Stimulated activated naive CD8-positive, alpha-beta T cell treated with anti-CD3 and anti-CD28 coated beads, Interleukin-15, Interleukin-2, amounts not matched to agents 100 U/mL and 50 U/mL, for 24 hours (primary cell): ENCODE data around the gene ARHGEF5.
"Not testable (repeated sequence)": the region's sequence is repeated elsewhere in the genome, so short reads cannot be mapped to it uniquely, and the experiment has no call there.

Experiments used
- ATAC-seq: fragments of 150-1000 bp; cut with Tn5 transposase; one replicate; pipeline ENCODE4 v1.10.0; 2021
- DNase-seq: peaks from one replicate; pipeline ENCODE4 v3.0.0; 2021

The ARHGEF5 gene

DNA sequence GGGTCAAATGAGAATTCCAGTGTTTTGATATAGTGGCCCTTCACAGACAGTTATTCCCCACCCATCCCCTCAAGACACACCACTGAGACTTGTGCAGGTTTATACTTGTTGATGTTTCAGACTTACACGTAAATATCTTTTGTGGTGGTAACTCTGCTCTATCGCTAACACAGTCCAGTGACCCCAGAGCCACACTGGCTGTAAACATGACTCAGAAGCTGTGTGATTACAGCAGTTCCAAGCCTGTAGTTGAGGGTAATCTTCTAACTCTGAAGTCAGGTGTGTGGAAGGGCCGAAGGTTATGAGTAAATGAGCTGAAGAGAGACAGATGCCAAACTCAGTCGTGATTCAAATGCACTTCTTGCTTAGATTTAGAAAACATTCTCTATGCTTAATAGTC is 28.9 kb downstream of the ARHGEF5 start:
- ATAC-seq: peak; percentile 40

DNA sequence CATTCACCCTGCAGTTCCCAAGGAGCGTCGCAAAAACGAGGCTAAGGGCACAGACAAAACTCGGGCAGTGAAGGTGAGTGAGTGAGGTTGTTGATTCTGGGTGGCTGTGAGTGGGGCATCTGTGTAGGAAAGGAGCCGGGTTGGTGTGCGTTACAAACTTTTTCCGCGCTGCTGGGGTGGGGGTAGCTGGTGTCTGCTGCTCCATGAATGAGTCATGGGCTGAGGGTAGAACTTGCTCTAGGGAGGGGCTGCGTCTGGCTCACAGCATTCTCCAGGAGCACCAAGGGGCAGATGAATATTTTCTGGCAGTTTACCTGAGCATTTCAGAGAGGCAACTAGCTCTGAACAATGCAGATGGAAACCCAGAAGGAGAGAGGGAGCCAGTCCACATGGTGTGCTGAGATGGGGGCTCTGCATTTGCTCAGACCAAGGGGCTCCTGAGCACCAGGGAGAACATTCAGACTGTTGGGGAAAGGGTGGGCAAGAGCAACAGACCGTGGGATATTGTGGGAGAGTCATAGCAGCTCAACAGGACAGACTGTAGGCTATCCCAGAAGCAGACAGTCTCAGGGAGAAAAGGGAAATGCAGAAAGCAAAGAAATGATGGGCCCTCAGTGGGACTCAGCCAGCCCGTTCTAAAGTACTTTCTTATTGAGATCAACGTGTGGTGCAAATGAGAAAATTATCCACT is 29.5 kb downstream of the ARHGEF5 start:
- ATAC-seq (peak; percentile 92), DNase-seq (peak; percentile 66)

More for the DNA sequence above, 28.9 kb downstream of the ARHGEF5 start:
- DNase-seq: no peak

DNA sequence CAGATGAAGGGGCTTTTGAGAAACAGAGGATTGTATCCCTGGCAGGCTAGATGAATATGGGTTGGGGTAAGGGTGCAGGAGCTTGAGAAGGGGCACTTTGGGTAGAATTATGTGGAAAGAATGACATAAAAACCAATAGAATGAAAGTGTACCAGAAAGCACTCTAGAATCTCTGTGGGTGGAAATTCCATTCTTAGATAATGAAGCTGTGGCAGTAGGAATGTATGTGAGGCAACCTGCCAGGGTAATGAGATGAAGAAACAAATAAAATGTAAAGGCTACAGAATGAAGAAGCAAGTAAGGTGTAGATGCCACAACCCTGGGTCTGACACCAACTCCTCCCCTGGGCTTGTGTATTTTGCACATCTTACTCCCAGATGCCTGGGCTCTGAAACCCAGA is 31.5 kb downstream of the ARHGEF5 start:
- peak; percentile 38 for ATAC-seq
- DNase-seq: no peak

DNA sequence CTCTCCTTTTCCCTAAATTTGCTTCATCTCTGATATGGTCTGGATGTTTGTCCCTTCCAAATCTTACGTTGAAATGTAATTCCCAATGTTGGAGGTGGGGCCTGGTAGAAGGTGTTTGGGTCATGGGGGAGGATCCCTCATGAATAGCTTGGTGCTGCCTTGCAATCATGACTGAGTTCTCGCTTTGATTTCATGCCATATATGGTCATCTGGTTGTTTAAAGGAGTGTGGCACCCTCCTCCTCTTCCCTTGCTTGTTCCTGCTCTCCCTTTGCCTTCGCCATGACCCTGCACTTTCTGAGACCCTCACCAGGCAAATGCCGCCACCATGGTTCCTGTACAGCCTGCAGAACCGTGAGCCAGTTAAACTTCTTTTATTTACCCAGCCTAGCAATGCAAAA is 33.7 kb downstream of the ARHGEF5 start:
- no peak for DNase-seq
- ATAC-seq: no peak

DNA sequence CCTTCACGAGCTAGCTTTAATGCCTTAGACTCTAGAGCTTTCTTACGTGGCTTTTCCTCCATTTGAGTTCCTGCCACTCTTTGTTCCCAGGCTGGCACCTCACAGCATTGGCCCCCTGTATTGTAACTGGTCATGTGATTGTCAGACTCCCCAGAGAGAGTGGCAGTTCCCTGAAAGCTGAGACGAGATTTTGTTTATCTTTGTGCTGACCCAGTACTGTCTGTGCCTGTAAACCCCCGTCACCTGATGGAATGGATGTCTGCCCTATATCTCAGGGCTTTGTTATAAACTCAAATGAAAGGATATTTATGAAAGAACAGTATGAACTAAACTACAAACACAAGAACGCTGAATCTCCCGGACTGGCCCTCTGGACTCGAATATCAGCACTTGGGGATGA is 35.3 kb downstream of the ARHGEF5 start:
- DNase-seq (no peak), ATAC-seq (no peak)

DNA sequence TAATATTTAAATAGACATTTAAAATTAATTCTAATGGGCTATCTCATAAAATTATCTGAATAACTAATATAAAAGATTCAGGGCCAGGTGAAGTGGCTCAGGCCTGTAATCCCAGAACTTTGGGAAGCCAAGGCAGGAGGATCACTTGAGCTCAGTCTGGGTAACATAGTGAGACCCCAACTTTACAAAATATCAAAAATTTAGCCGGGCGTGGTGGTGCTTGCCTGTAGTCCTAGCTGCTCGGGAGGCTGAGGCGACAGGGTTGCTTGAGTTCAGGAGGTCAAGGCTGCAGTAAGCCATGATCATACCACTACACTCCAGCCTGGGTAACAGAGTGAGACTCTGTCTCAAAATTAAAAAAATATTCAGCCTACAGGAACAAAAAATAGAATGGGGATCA is 35.8 kb downstream of the ARHGEF5 start:
- no peak for DNase-seq

DNA sequence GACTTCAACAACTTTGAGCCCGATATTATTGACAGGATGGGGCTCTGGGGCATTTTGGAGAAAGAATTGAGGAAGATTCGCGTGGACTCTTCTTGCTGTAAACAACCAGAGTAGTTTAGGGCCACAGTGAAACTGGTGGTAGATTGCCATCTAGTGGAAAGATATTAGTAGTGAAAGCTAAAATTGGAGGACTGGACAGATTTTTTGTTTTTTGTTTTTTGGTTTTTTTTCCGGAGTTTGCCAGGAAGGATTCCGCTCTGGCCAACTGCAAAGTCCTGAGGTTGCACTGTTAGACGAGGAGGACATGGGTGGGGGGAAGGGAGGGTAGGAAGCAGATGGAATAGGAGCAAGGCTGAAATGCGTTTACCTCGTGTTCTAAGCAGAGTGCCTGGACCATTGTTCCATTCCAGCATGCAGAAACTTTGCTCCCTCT is 36.6 kb downstream of the ARHGEF5 start:
- ATAC-seq (peak; percentile 76), DNase-seq (no peak)

More for the DNA sequence above, 35.8 kb downstream of the ARHGEF5 start:
- no peak for ATAC-seq

DNA sequence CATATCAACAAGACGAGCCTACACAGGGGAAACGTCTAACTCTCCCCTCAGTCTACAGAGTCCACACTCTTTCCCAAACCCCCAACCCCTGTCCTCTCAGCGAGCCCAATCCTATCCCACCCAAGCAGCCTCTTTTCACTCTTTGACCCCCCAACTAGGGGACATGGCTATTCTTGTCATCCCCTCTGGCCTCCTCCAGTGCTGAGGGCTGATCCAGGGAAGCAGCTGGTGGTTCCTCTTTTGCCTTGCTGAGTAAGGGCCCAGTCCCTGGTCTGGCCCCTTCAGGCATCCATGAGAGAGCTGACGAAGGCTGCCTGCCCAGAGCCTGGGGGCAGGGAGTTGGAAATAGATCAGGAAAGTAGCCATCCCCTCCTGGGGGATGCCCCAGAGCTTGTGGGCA is 41.9 kb downstream of the ARHGEF5 start:
- no peak for ATAC-seq

DNA sequence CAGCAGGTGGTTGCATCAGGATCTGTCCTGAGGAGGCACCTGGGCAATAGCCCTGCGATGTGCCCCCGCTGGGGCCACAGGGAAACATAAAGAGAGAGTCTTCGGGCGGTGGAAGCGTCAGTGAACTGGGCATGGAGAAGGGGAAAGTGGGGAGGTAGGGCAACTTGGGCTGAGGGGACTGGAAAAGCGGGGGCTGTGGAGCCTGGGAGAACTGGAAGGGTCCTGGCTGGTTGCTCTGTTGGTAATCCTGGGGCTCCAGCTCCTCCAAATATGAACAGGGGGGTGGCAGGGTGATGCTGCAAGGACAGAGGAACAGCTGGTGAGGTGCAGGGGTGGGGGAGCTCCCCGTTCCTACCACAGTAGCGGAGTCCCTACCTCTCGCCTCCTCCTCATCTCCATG is 43.1 kb downstream of the ARHGEF5 start:
- no peak for ATAC-seq
- DNase-seq: no peak

More for the DNA sequence above, 41.9 kb downstream of the ARHGEF5 start:
- no peak for DNase-seq

DNA sequence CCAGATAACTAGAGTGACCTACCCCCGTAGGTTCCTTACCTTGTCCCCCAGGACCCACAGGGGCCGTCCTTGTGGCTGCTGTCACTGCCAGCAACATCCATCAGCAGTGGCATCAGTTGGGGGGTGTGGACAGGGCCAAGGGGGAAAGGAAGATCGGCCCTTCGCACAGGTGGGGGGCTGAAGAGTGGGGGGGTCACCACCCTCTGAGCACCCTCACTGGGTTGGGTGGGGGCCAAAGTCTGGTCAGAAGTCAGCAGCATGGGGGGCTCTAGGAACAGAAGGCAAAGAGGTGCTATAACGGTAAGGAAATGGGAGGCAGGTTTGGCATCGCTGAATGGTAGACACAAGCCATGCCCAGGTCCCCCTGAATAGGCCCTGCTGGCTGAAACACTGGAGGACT is 43.7 kb downstream of the ARHGEF5 start:
- no peak for ATAC-seq
- no peak for DNase-seq

DNA sequence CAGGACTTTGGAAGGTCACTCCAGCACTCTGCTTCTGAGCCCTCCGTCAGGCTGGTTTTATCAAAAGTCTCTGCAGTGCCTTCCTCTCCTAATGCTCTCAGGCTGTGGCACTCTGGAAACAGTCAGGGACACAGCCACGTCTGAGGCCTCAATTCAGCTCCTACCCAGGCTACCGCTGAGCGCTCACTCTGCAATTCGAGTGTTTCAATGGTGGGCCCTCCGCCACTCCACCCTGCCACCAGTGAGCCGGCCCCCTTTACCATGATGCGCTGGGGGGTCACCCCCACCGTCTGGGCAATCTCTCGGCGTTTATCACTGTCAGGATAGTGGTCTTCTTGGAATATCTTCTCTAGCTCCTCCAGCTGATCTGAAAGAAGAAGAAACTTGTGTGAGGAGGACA is 44.7 kb downstream of the ARHGEF5 start:
- ATAC-seq: no peak

DNA sequence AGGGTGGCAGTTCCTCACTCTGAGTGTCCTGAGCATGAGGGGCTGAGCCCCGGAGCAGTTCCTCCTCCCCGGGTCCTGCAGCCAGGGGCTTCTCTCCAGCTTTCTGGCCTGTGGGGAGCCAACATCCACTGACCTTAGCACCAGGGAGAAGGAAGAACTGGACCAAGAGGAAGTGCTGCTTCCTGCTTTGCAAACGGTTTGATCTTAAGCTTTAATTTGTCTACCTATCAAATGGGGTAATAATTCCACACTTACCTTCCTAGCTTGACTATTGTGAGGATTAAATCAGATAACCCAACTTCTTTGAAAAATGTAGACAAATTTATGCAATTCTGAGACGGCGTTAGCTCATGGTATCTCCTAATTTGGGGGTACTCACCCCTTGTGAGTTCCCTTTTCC is 46.3 kb downstream of the ARHGEF5 start:
- DNase-seq (no peak), ATAC-seq (no peak)

More for the DNA sequence above, 44.7 kb downstream of the ARHGEF5 start:
- no peak for DNase-seq

DNA sequence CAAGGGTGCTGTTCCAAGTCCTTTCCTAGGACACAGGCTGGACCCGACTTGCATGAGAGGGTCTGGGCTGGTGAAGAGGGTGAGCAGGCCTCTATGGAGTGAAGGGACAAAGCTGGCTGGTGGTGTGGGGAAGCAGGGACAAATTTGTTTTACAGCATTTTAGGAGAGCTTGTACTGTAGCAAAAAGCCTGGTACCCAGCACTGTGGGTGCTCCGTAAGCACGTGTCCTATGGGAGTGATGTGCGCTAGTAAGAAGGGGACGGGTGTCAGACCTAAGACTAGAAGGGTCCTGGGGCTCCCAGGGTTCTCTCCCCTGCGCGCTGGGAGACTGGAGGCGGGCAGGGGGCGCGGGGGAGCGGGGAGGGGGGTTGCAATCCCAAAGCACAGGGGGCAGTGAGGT is 47.9 kb downstream of the ARHGEF5 start:
- DNase-seq: no peak
- no peak for ATAC-seq

DNA sequence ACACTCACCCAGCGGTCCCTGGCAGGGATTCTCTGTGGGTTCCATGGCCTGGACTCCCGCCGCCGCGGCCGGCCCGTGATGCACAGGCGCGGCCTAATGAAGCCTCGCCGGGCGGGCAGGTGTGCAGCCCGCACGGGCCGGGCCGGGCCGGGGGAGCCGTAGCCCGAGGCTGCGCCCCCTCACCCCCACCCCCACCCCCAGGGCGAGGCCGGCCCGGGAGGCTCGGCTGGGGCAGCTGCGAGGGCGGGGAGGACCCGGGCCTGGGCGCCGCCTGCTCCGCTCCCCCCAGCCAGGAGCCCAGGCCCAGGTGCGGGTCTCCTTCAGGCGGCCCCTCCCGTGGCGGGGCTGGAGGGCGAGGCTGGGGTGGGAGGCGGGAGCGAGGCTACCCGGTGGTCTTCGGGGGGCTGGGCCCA is 48.5 kb downstream of the ARHGEF5 start, which contains the start of gene NOBOX:
Gene NOBOX (minus strand): TSS at position 45 of the 413 bp plus-strand sequence.
- DNase-seq: no peak

DNA sequence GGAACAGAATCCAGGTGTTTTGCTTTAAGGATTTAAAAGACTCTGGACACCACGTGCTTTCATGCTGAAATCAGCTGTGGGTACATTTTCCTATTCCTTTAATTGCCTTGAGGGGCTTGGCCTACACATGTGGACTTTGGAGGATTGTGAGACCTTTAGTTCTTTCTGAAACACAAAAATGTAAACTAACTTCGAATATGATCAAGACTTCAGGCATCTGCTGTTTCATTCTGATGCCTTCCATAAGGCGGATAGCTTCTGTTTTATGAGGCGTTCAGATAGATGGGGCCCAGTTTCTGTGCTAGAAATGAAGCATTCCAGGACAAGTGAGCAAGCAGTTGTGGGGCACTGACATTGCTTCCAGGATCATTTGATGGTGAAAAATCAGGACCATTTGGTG is 49.7 kb downstream of the ARHGEF5 start:
- no peak for ATAC-seq
- DNase-seq: no peak

More for the DNA sequence above, 48.5 kb downstream of the ARHGEF5 start, which contains the start of gene NOBOX:
- ATAC-seq: no peak

DNA sequence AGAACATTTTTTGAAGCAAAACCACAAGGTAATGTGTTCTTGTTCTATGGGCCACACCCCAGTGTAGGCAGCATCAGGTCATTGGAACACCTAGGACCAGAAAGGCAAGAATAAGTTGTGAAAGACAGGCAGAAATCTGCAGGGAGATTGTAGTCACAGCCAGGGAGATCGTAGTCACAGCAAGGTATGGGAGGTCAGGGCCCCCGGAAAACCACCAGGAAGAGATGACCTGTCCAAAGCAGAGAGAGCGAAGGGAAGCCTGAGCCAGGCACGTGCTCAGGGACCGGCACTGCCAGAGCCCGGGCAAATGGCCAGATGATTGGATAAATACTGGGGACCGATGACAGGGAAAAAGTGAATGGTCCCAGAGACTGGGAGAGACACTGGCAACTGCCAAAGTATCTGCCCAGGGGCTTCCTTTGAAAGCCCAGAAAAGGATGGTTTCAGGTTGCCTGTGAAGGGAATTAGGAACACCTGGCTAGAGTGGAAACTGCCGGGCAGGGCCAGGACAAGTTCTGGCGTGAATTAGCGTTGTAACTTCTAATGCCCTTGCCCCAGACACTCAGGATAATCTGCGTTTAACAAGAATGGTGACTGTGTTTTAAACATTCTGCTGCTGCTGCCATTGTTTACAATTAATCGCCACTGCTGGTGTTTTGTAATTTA is 52.2 kb downstream of the ARHGEF5 start:
- no peak for ATAC-seq

DNA sequence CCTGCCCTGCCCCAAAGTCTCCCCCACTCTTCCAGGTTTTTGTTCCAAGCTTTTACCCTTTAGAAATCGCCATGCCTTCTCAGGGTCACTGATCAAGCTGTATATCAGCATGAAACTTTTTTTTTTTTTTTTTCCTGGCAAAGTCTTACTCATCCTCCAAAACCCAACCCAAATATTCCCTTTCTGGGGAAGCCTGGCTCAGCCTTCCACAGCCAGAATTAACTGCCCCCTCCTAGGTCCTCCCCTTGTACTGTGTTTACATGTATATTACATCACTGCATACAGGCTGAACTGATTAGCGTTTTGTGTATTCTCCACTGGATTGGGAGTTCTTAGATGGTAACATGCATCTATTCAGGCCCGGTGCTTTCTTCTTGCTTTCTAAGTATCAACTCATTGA is 52.9 kb downstream of the ARHGEF5 start:
- no peak for ATAC-seq
- DNase-seq: no peak

More for the DNA sequence above, 52.2 kb downstream of the ARHGEF5 start:
- no peak for DNase-seq

DNA sequence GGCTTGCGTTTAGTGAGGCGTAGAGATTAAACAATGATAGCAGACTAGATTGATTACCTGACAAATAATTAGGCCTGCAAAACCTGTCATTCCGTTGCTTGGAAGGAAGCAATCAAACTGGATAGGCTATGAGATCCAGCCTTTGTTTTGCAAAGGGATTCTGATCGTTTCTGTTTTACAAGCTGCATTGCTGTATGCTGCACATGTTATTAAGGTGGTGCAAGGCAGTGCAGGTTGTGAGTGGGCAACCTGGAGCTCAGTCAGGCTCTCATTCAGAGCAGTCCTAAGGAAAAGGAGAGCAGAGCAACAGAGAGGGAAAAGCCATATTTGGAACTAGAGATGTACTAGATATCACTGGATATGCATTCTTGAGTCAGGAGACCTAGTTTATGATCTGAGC is 55.2 kb downstream of the ARHGEF5 start:
- no peak for DNase-seq
- ATAC-seq: no peak

DNA sequence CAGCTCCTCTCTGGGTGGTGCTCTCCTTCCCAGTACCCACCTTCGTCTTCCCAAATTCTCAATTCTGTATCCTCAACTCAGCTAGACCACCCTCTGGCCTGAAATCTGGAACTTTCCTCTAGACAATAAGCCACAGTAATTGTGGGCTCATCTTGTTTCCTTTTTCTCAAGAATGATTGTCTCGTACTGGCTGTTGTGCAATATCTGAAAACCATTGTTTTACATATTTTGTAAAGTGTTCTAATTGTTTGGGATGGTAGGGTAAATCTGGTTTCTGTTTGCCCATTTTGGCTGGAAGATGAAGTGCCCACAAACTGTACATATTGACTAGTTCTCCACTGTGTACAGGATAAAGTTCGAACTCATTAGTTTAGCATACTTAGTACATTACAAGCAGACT is 59.6 kb downstream of the ARHGEF5 start:
- DNase-seq (no peak), ATAC-seq (no peak)

DNA sequence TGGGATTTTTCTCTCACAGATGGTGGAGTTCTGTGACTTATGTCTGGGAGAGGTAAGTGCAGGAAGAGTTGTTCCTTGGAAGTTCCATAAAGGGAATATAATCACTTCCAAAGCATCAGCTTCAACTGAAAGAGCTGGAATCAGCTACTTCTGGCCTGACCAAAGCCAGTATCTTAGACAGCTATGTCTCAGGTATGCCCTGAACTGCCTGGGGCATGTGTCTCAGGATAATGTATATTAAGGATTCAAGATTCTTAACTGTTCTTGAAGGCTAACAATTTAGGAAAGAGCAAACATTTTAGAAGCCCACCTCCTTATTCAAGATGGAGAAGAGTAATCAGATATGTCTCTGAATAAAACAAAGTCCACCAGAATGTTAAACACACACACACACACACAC is 60.7 kb downstream of the ARHGEF5 start:
- no peak for DNase-seq
- ATAC-seq: no peak

DNA sequence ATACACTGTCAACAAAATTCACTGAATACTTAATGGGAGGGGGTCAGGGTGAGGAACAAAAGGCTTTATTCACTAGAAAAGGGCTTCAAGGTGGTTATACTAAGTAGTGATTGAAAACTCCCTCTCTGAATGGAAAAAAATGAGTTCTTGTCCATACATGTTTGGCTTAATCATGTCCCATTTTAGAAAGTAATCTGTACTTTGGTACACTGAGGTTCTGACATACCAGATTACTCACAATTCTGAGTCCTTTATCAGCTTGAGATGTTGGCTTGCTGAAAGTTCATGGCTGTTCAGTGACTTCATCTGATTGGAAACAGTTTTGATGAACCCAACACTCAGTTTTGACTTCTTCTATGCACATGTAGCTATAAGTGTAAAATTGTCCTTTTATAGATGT is 61.1 kb downstream of the ARHGEF5 start:
- no peak for ATAC-seq
- no peak for DNase-seq

DNA sequence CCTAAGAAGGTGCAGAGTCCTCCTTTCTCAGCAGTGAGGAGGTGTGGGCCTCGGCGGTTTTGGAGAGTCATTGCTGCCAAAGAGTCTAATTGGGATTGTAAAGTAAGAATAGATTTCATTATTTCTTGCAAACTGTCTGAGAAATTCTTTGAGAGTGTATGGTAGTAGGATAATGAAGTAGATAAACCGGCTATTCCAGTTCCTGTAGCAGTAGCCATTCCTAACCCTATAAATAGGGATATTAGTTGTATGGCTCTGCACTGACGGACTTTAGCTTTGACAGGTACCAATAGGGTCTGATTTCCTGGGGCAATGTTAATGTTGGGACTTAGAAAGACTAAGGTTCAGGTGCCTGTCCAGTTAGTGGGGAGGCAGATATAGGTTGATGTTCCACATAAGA is 63.7 kb downstream of the ARHGEF5 start:
- not testable (repeated sequence) for DNase-seq

DNA sequence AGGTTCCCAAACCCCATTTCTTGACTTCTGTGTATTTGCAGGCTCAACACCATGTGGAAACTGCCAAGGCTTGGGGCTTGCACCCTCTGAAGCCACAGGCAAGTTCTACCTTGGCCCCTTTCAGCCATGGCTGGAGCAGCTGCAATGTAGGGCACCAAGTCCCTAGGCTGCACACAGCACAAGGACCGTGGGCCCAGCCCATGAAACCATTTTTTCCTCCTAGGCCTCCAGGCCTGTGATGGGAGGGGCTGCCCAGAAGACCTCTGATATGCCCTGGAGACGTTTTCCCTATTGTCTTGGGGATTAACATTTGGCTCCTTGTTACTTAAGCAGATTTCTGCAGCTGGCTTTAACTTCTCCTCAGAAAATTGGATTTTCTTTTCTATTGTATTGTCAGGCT is 72.3 kb downstream of the ARHGEF5 start:
- not testable (repeated sequence) for DNase-seq, ATAC-seq

More for the DNA sequence above, 63.7 kb downstream of the ARHGEF5 start:
- not testable (repeated sequence) for ATAC-seq

DNA sequence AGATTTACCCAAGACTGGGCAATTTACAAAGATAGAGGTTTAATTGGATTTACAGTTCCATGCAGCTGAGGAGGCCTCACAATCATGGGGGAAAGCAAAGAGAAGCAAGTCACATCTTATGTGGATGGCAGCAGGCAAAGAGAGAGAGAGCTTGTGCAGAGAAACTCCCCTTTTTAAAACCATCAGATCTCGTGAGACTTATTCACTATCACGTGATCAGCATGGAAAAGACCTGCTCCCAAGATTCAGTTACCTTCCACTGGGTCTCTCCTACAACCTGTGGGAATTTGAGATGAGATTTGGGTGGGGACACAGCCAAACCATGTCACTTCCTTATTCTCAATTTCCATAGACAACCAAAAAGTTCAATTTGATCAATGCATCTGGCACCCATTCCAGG is 73.2 kb downstream of the ARHGEF5 start:
- no peak for DNase-seq
- ATAC-seq: no peak
